Iris pigment epithelial cell (primary cell): ENCODE results near the gene DIPK2A.

ENCODE experiments used
- DNase-seq: peaks from one replicate; pipeline ENCODE4 v3.0.0-alpha.2; 2011; ENCODE audit warnings: low read depth

The DIPK2A gene

GRCh38 chr3:143974271-143975238 lies 2.9 kb downstream of the DIPK2A start:
- peak; percentile 40 for DNase-seq

DNA sequence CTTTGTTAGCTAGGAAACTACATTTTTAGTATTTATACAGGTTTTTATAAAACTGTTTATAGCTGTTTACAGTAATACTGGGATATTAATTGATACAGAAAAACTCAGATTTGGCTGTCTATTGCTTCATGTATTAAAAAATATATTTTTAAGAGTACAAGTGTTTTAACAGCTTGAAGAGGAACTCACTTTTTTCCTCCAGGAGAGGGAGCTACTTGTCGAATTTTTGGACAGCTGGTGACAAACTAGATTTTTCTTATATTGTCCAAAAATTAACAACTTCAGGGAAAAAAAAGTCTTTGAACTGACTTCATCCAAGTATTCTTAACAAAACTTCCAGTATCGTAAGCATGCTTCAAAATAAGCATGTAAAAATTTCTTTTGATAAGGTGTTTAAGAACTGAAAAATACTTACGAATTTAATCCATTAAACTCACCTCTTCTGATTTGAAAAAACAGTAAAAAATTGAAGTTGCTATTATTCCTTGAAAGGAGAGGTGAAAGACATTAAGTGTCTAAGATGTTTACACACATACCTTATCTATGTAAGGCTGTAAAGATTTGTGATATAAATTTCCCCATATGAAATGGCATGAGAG lies 4.0 kb downstream of the DIPK2A start:
- DNase-seq = peak; percentile 80

- DNase-seq = no peak
Measured at GRCh38 chr3:143977341-143978262, 6.0 kb downstream of the DIPK2A start.

DNA sequence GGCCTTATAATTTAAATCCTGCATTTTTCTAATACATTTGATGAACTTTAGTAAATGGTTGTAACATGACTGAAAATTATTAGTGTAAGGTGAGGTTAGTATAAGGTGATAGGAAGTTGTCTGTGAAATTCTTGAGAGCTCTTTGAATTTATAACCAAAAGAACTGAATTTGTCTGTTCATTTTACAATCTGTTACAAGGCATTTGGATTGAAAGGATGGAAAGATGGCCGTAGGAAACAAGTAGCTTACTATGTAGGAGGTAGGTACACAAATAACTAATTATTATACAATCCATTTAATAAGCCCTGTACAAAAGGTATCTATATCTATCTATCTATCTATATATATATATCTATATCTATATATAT lies 6.6 kb downstream of the DIPK2A start:
- no peak for DNase-seq

- no peak for DNase-seq
Measured at GRCh38 chr3:143979041-143979440, 7.4 kb downstream of the DIPK2A start.

GRCh38 chr3:143979813-143980212 lies 8.2 kb downstream of the DIPK2A start:
- DNase-seq = no peak

DNA sequence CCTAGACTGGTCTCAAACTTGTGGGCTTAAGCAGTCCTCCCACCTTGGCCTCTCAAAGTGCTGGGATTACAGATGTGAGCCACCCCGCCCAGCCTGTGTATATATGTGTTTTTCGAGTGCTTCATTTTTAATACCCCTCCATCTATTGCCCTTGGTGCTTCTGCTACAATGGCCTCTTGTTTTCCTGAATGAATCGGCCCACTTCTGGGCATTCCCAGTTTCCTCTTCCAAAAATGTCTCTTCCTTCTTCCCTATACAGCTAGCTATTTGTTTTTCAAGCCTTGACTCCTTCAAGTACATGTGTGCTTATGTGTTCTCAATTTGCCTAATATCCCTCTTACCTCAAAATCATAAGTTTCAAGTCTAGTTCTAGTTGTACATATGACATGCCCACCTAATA lies 16.7 kb downstream of the DIPK2A start:
- DNase-seq = no peak

- DNase-seq = no peak
Measured at GRCh38 chr3:143989461-143989860, 17.8 kb downstream of the DIPK2A start.

- DNase-seq = no peak
Measured at GRCh38 chr3:143991713-143992112, 20.1 kb downstream of the DIPK2A start.

- peak; percentile 88 for DNase-seq
Measured at GRCh38 chr3:143998266-143998665, 26.6 kb downstream of the DIPK2A start.

- DNase-seq = no peak
Measured at GRCh38 chr3:144003051-144003450, 31.4 kb downstream of the DIPK2A start.

DNA sequence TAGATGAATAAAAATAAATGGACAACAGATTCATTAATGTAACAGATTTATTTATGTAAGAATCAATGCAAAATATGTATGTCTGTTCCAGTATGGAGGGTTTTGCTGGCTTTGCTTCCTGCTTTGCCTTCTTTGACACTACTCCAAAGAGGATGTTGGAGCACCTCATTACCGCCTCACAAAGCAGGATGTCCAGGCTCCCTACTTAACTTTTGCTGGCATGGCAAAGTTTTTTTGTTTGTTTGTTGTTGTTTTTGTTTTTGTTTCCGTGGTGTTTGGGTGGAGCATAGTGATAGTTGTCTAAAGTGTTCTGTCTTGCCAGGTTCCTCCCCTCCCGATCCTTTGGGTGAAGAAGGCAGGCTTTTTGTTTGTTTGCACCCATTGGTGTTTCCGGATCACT lies 38.7 kb downstream of the DIPK2A start:
- no peak for DNase-seq

DNA sequence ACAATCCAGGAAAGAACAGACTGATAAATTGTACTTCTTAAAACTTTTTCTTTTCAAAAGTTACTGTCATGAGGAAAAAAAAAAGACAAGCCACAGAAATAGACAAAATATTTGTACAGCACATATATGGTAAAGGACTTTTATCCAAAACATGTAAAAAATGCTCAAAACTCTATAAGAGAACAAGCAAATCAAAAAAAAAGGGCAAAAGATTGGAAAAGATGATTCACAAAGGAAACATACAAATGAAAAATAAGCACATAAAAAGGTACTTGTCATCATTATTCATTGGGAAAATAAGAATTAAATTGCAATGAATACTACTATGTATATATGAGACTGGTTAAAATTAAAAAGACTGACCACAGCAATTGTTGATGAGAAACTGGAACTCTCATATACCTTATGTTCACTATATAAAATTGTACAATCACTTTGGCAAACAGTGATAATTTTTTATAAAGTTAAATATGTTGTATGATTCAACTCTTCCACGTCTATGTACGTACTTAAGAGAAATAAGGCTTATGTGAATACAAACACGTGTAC lies 39.7 kb downstream of the DIPK2A start:
- DNase-seq = peak; percentile 21

DNA sequence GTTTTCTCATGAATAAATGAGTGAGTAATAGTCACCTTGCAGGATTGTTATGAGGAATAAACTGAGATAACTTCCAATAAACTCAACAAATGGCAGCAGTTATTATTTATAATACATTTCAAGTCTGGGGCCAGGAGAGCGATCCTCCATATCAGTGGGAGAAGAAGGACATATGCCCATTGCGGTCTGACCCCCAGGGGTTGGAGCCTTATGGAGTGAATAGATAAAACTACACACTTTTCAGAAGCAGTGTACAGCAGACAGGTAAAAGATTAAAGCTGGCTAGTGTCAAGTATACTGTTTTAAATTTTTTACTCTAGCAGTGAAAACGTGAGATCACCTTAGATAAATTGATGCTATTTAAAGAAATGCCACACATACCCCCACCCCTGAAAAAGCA lies 43.5 kb downstream of the DIPK2A start:
- DNase-seq = no peak

DNA sequence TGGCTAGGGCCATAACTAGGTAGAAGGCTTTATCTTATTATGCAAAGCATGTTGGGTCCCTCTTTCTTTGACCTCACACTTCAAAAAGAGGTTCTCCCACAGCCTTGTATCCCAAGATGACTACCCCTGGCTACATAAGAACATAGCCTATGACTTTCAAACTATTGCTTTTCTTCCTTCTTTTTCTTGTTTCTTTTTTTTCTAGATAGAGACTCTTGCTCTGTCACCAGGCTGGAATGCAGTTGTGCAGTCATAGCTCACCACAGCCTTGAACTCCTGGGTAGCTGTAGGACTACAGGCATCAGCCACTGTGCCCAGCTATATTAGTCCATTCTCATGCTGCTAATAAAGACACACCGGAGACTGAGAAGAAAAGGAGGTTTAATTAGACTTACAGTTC lies 47.2 kb downstream of the DIPK2A start:
- peak; percentile 94 for DNase-seq
